DOHH2 (cell line): ENCODE data around the gene PDE9A.

Experiments used
- CTCF ChIP-seq: fragments of 200-600 bp; sonication (generic); IDR thresholded peaks from one replicate; pipeline ENCODE4 v1.5.1; 2014; ENCODE audit warnings: antibody characterized with exemption, mild to moderate bottlenecking, low read depth, low read length; ENCODE audit not compliant: poor library complexity, severe bottlenecking
- EZH2phosphoT487 ChIP-seq: fragments of 200-600 bp; sonication (generic); IDR thresholded peaks from 2 replicates; pipeline ENCODE4 v1.6.1; 2017; ENCODE audit warnings: borderline replicate concordance, mild to moderate bottlenecking, antibody characterized with exemption, low read length, moderate library complexity, mixed read lengths

GRCh38 chr21:42633858-42634257 lies 19.6 kb upstream of the PDE9A start:
- TF ChIP-seq CTCF (no peak), EZH2phosphoT487 (no peak)
